H9 (cell line): ENCODE data around the gene UNC5A. TPM values are rescaled to one million over a fixed set of nuclear protein-coding genes. Genes with fewer than 3 reads are reported as not detected.

Experiments used
- DNase-seq: peaks from one replicate; pipeline ENCODE4 v3.0.0-alpha.2; 2017
- H2AFZ ChIP-seq: one replicate; pipeline ENCODE4 v1.6.1; 2013; ENCODE audit warnings: mild to moderate bottlenecking, low read length, control low read depth, moderate library complexity
- H2AK5ac ChIP-seq: 2 replicates; pipeline ENCODE4 v1.6.1; 2013; ENCODE audit warnings: low read length, control low read depth, mixed read lengths; ENCODE audit not compliant: insufficient read length
- H2BK120ac ChIP-seq: one replicate; pipeline ENCODE4 v1.6.1; 2013; ENCODE audit warnings: low read depth, mild to moderate bottlenecking, low read length, control low read depth, inconsistent platforms; ENCODE audit not compliant: poor library complexity, severe bottlenecking
- H2BK12ac ChIP-seq: 2 replicates; pipeline ENCODE4 v1.6.1; 2013; ENCODE audit warnings: low read length, control low read depth, mixed read lengths, low read depth; ENCODE audit not compliant: insufficient read length
- H2BK15ac ChIP-seq: 2 replicates; pipeline ENCODE4 v1.6.1; 2013; ENCODE audit warnings: low read depth, low read length, control low read depth
- H2BK20ac ChIP-seq: one replicate; pipeline ENCODE4 v1.6.1; 2013; ENCODE audit warnings: low read depth, mild to moderate bottlenecking, low read length, control low read depth, inconsistent platforms; ENCODE audit not compliant: poor library complexity, severe bottlenecking
- H2BK5ac ChIP-seq: 2 replicates; pipeline ENCODE4 v1.6.1; 2013; ENCODE audit warnings: low read length, control low read depth, mixed read lengths; ENCODE audit not compliant: insufficient read length
- H3K14ac ChIP-seq: 2 replicates; pipeline ENCODE4 v1.6.1; 2013; ENCODE audit warnings: low read length, control low read depth; ENCODE audit not compliant: insufficient read depth
- H3K18ac ChIP-seq: 2 replicates; pipeline ENCODE4 v1.6.1; 2013; ENCODE audit warnings: low read depth, mild to moderate bottlenecking, mixed read lengths, low read length, control low read depth; ENCODE audit not compliant: insufficient read length
- H3K23ac ChIP-seq: 2 replicates; pipeline ENCODE4 v1.6.1; 2013; ENCODE audit warnings: low read length, control low read depth, mixed read lengths, low read depth; ENCODE audit not compliant: insufficient read length
- H3K23me2 ChIP-seq: 2 replicates; pipeline ENCODE4 v1.6.1; 2013; ENCODE audit warnings: low read depth, mild to moderate bottlenecking, mixed read lengths, low read length, control low read depth; ENCODE audit not compliant: insufficient read length, poor library complexity, severe bottlenecking
- H3K27ac ChIP-seq: 2 replicates; pipeline ENCODE4 v1.5.1; 2013; ENCODE audit warnings: low read length, control low read depth, mixed read lengths, low read depth; ENCODE audit not compliant: insufficient read length
- H3K27me3 ChIP-seq: 2 replicates; pipeline ENCODE4 v1.6.1; 2013; ENCODE audit warnings: low read length, control low read depth, inconsistent platforms; ENCODE audit not compliant: insufficient read depth
- H3K4ac ChIP-seq: 2 replicates; pipeline ENCODE4 v1.6.1; 2013; ENCODE audit warnings: low read depth, mild to moderate bottlenecking, control low read depth, inconsistent platforms, low read length, moderate library complexity
- H3K4me1 ChIP-seq: 2 replicates; pipeline ENCODE4 v1.6.1; 2013; ENCODE audit warnings: low read length, control low read depth, inconsistent platforms; ENCODE audit not compliant: insufficient read depth
- H3K4me2 ChIP-seq: 2 replicates; pipeline ENCODE4 v1.6.1; 2013; ENCODE audit warnings: low read length, control low read depth, mixed read lengths; ENCODE audit not compliant: insufficient read length, insufficient read depth
- H3K56ac ChIP-seq: 2 replicates; pipeline ENCODE4 v1.6.1; 2013; ENCODE audit warnings: low read depth, mild to moderate bottlenecking, mixed read lengths, low read length, control low read depth; ENCODE audit not compliant: insufficient read length
- H3K79me1 ChIP-seq: 2 replicates; pipeline ENCODE4 v1.6.1; 2013; ENCODE audit warnings: low read depth, mild to moderate bottlenecking, moderate library complexity, low read length, control low read depth, inconsistent platforms; ENCODE audit not compliant: insufficient read depth, poor library complexity, severe bottlenecking
- H3K79me2 ChIP-seq: 2 replicates; pipeline ENCODE4 v1.6.1; 2013; ENCODE audit warnings: low read length, control low read depth, inconsistent platforms; ENCODE audit not compliant: insufficient read depth
- H3K9ac ChIP-seq: 2 replicates; pipeline ENCODE4 v1.6.1; 2013; ENCODE audit warnings: low read length, control low read depth, mixed read lengths; ENCODE audit not compliant: insufficient read length; ENCODE audit errors: extremely low read depth
- H3K9me3 ChIP-seq: one replicate; pipeline ENCODE4 v1.6.1; 2013; ENCODE audit warnings: low read depth, low read length, inconsistent platforms; ENCODE audit not compliant: control insufficient read depth
- H3T11ph ChIP-seq: one replicate; pipeline ENCODE4 v1.6.1; 2013; ENCODE audit warnings: mild to moderate bottlenecking, low read length, control low read depth, inconsistent platforms
- H4K20me1 ChIP-seq: one replicate; pipeline ENCODE4 v1.6.1; 2013; ENCODE audit not compliant: control insufficient read depth, insufficient read length, insufficient read depth
- H4K5ac ChIP-seq: 2 replicates; pipeline ENCODE4 v1.6.1; 2013; ENCODE audit warnings: low read depth, mild to moderate bottlenecking, mixed read lengths, low read length, control low read depth; ENCODE audit not compliant: insufficient read length
- H4K8ac ChIP-seq: replicated peaks from 2 replicates; pipeline ENCODE4 v1.6.1; 2013; ENCODE audit warnings: low read length, control low read depth, mixed read lengths, low read depth; ENCODE audit not compliant: insufficient read length
- H4K91ac ChIP-seq: 2 replicates; pipeline ENCODE4 v1.6.1; 2013; ENCODE audit warnings: low read depth, mild to moderate bottlenecking, moderate library complexity, mixed read lengths, low read length, control low read depth; ENCODE audit not compliant: insufficient read length
- H3K27ac Mint-ChIP-seq, 3 experiments: 2 replicates in 2 of 3; 3 replicates in 1 of 3; pipeline ENCODE4 v1.8.0; 2020 to 2021; ENCODE audit warnings: mixed read lengths in 3 of 3, mild to moderate bottlenecking in 1 of 3, moderate library complexity in 1 of 3
- H3K27me3 Mint-ChIP-seq: 2 replicates; pipeline ENCODE4 v1.8.0; 2021; ENCODE audit warnings: low read depth, mild to moderate bottlenecking, moderate library complexity, mixed read lengths
- H3K36me3 Mint-ChIP-seq, 3 experiments: 2 replicates in 2 of 3; 3 replicates in 1 of 3; pipeline ENCODE4 v1.8.0; 2020 to 2021; ENCODE audit warnings: low read depth in 3 of 3, mixed read lengths in 3 of 3; ENCODE audit not compliant: insufficient read depth in 1 of 3
- H3K4me1 Mint-ChIP-seq, 2 experiments: 2 replicates each; pipeline ENCODE4 v1.8.0; 2020; ENCODE audit warnings: mixed read lengths in 2 of 2
- H3K4me3 Mint-ChIP-seq, 2 experiments: 2 replicates in 1 of 2; 3 replicates in 1 of 2; pipeline ENCODE4 v1.8.0; 2020 to 2021; ENCODE audit warnings: mild to moderate bottlenecking in 2 of 2, mixed read lengths in 2 of 2, moderate library complexity in 1 of 2
- H3K9me3 Mint-ChIP-seq, 2 experiments: 2 replicates in 1 of 2; 3 replicates in 1 of 2; pipeline ENCODE4 v1.8.0; 2020; ENCODE audit warnings: mild to moderate bottlenecking in 2 of 2, mixed read lengths in 2 of 2, moderate library complexity in 1 of 2
- CTCF ChIP-seq: fragments of 200-600 bp; sonication (generic); conservative IDR thresholded peaks from 3 replicates; pipeline ENCODE4 v1.8.0; 2021; ENCODE audit warnings: antibody characterized with exemption, mild to moderate bottlenecking
- WGBS: extraction: QIAGEN DNeasy Blood & Tissue Kit; methylation state at CpG from one replicate; pipeline ENCODE4 v1.1.7; 2013; ENCODE audit warnings: missing lambda C conversion rate, low lambda C conversion rate, mixed read lengths; ENCODE audit not compliant: insufficient read length; ENCODE audit errors: extremely low coverage; 5-methylcytosine and 5-hydroxymethylcytosine counted together
- total RNA-seq: library from RNA; stranded (reverse); gene quantifications from 2 replicates; pipeline ENCODE4 v1.2.1, GENCODE V29; 2021

UNC5A gene
- total RNA-seq, 1 experiment from 2014 or later = 4.4 TPM

- Histone ChIP-seq H2BK20ac (no peak overlapping the region), H4K20me1 (no peaks in the 10 kb centered on the region), H4K5ac (no peak overlapping the region), H2BK5ac (no peak overlapping the region), H4K8ac (no peak overlapping the region), H2AK5ac (no peak overlapping the region), H3K4ac (no peak overlapping the region), H3K79me2 (no peaks in the 10 kb centered on the region), H3K23me2 (no peaks in the 10 kb centered on the region), H3K4me1 (peaks cover 4% of the 10 kb centered on the region; the same call in 1 of the 2 replicates), H3K23ac (no peak overlapping the region), H3K27ac (no peak overlapping the region), H3K14ac (no peak overlapping the region), H3K9ac (no peak overlapping the region), H2BK120ac (no peak overlapping the region), H2AFZ (no peak overlapping the region), H4K91ac (no peak overlapping the region), H3K18ac (no peak overlapping the region), H3T11ph (no peak overlapping the region), H3K79me1 (no peaks in the 10 kb centered on the region), H3K27me3 (no peaks in the 10 kb centered on the region), H2BK12ac (no peak overlapping the region), H2BK15ac (no peak overlapping the region), H3K56ac (no peak overlapping the region), H3K9me3 (no peaks in the 10 kb centered on the region), H3K4me2 (no peak overlapping the region)
- no peak for TF ChIP-seq CTCF
- Mint-ChIP-seq H3K4me3 (no peak overlapping the region), H3K9me3 (no peaks in the 10 kb centered on the region), H3K27ac (no peak overlapping the region), H3K27me3 (peaks cover 5% of the 10 kb centered on the region; the same call in 1 of the 2 replicates), H3K36me3 (no peaks in the 10 kb centered on the region), H3K4me1 (peaks cover 11 to 33% of the 10 kb centered on the region in 2 experiments)
- no peak for DNase-seq
- no CpG with 5 or more reads among the region's 11 CpGs for WGBS
Measured at GRCh38 chr5:176861276-176861675, 50.9 kb downstream of the UNC5A start.
